ENCODE results near the gene TTC7B.

DNA sequence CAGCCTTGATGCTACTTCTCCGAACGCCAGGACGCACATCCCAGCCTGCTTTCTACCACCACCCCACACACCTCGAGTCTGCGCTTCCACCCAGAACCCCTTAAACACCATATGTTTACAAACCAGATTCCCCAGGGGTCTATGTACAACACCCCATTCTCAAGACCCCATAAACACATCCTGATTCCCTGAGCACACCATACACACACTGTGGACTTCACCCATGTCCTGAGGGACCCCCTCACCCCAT is 733 bp downstream of the TTC7B start:
- TF ChIP-seq CTCF (conservative IDR thresholded peaks at IDR 0.05) (no peak), ZFX (IDR thresholded peaks at IDR 0.05) (no peak)

All from C4-2B (cell line).